Retinal pigment epithelial cell (primary cell): ENCODE results near the gene FSTL3.

Experiments
- DNase-seq: peaks from one replicate; pipeline ENCODE4 v3.0.0-alpha.2; 2010; ENCODE audit warnings: low read depth
- H3K4me3 ChIP-seq: 2 replicates; pipeline ENCODE4 v1.5.1; 2011; ENCODE audit warnings: mild to moderate bottlenecking, low read length, control low read depth, moderate library complexity
- CTCF ChIP-seq: conservative IDR thresholded peaks from 2 replicates; pipeline ENCODE4 v1.5.1; 2011; ENCODE audit warnings: low read depth, low read length, control low read depth, inconsistent platforms

The FSTL3 gene

GRCh38 chr19:646779-647565 lies 29.2 kb upstream of the FSTL3 start:
- TF ChIP-seq CTCF, result no peak
- H3K4me3 ChIP-seq, result no peak overlapping the region
- DNase-seq, result no peak

GRCh38 chr19:647566-648284 lies 28.5 kb upstream of the FSTL3 start:
- DNase-seq, result no peak
- no peak for TF ChIP-seq CTCF
- no peak overlapping the region for H3K4me3 ChIP-seq

- no peak for DNase-seq
- no peak overlapping the region for H3K4me3 ChIP-seq
- TF ChIP-seq CTCF, result no peak
Observed at GRCh38 chr19:648305-648704, 27.9 kb upstream of the FSTL3 start.

- DNase-seq, result no peak
- TF ChIP-seq CTCF, result no peak
- no peak overlapping the region for H3K4me3 ChIP-seq
Observed at GRCh38 chr19:648904-649801, 27.0 kb upstream of the FSTL3 start.

GRCh38 chr19:650121-650520 lies 26.1 kb upstream of the FSTL3 start:
- H3K4me3 ChIP-seq, result no peak overlapping the region
- no peak for TF ChIP-seq CTCF
- no peak for DNase-seq

- DNase-seq, result no peak
Observed at GRCh38 chr19:651114-651818, 24.9 kb upstream of the FSTL3 start.

More at GRCh38 chr19:651114-651818, 24.9 kb upstream of the FSTL3 start:
- no peak for TF ChIP-seq CTCF
- H3K4me3 ChIP-seq, result no peak overlapping the region
